GM21390 (cell line): Measurements from ENCODE around the gene LBHD1.
"Not testable (repeated sequence)": the region's sequence is repeated elsewhere in the genome, so short reads cannot be mapped to it uniquely, and the experiment has no call there.

ENCODE experiments used
- ATAC-seq: cut with Tn5 transposase; IDR thresholded peaks from one replicate; pipeline ENCODE4 v1.9.1; 2021; ENCODE audit not compliant: unreplicated experiment

Gene LBHD1

DNA sequence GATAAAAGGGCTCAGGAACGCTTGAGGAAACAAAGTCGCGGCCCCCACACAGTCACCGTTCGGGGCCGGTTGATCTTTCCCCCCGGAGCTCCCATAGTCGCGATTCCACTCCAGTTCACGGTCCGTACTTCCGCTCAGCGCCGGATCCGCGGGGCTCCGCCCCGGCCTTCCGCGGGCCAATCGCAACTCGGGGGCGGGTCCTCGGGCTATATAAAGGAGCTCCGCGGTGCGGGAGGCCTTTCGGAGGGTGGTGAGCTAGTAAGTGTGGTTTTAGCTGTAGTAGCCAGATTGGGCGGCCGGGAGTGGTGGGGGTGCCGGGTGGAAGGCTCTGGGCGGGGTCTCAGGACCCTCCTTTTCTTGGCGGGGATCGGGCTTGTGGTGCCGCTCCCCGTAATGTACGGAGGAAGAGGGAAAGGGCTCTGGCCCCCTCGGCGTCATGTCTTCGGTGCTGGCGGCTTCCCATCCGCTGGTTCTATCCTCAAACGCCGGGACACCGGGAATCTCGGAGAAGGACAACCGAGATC, 6.9 kb downstream of the LBHD1 start, which contains the start of the genes C11orf98 and CSKMT:
TSS of gene C11orf98 (minus strand) at position 136 of the 524 bp plus-strand sequence. CDS start at position 95, 41 bp downstream.
TSS of gene CSKMT (plus strand) at position 238 of the 524 bp plus-strand sequence. CDS start 568 bp downstream, outside the sequence.
- ATAC-seq, result peak; percentile 86

DNA sequence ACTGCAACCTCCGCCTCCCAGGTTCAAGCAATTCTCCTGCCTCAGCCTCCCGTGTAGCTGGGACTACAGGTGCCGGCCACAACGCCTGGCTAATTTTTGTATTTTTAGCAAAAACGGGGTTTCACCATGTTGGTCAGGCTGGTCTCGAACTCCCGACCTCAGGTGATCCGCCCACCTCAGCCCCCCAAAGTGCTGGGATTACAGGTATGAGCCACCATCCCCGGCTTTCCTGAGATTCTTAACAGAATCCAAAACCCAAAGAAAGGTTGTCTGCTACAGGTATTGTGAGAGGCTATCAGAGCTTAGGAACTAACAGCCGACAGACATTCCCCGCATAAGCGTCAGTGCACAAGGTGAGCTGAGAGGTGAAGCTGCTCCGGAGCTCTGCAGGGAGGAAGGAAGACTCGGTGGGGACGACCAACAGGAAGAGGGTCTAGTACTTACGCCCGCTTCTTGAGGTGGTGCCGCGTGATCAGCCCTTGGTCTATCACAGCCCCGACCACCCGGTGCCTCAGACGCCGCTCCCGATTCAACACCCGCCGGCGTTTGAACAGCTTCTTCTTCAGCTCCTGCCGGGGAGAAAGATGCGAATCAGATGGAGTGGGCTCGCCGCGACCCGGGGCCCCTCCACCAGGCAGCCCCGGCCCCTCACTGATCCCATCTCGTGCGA, 7.5 kb downstream of the LBHD1 start:
- ATAC-seq, result peak; percentile 29

- ATAC-seq, result no peak
These were observed 15.2 kb downstream of the LBHD1 start for GRCh38 chr11:62656796-62657429.

- ATAC-seq, result no peak
These were observed 17.8 kb downstream of the LBHD1 start for GRCh38 chr11:62654297-62654696.

DNA sequence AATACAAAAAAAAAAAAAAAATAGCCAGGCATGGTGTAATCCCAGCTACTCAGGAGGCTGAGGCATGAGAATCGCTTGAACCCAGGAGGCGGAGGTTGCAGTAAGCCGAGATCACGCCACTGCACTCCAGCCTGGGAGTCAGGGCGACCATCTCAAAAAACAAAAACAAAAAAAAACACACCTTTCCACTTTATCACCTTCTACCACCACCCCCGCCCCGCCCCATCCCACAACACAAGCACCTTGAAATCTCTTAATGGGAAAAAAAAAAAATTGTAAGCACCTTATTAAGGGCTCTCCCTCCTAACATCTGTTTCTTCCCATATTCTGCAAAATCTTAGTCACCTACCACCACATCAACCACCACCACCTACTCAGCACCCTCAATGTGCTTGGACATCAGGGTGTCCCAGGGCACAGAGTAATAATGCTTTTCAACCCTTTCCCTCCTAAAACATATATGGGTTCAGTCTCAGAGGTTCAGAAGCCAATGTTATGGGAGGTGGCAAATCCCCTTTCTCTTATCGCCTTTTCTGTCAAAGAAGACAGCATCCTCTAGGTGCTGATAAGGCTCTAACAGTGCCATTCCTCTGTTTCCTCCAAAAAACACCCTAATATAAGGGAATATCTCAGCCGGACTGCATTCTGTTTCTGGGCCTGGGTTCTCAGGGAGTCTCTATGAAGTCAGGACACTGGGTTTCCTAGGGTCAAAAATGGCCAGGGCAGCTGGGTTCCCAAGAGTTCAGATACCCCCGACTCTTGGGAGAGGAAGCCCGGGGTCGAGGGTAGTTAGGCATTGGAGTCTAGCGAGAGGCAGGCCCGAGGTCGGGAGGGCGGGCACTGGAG, 19.7 kb downstream of the LBHD1 start:
- ATAC-seq, result peak; percentile 1

DNA sequence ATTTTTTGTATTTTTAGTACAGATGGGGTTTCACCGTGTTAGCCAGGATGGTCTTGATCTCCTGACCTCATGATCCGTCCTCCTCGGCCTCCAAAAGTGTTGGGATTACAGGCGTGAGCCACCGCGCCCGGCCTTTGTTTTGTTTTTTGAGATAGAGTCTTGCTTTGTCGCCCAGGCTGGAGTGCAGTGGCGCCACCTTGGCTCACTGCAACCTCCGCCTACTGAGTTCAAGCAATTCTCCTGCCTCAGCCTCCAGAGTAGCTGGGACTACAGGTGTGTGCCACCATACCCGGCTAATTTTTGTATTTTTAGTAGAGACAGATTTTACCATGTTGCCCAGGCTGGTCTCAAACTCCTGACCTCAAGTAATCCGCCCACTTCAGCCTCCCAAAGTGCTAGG, 21.8 kb downstream of the LBHD1 start:
- ATAC-seq, result not testable (repeated sequence)

- ATAC-seq, result no peak
These were observed 22.6 kb downstream of the LBHD1 start for GRCh38 chr11:62649486-62649885.

DNA sequence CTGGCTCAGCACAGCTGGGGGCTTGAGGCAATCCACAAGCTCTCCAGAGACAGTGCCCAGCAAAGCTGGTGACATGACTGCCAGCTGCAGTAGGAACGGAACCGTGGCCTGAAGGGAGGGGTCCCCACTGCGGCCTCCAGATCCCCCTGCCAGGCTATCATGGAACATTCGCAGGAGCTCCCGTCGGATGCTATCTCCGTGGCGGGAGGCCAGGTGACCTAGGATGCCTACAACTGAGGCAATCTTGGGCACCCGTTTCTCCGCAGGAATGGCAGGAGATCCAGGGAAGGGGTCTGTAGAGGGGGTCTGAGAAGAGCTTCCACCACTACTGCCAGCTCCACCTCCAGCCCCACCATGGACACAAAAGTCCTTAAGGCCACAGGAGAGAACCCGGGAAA, 23.1 kb downstream of the LBHD1 start:
- ATAC-seq, result no peak

DNA sequence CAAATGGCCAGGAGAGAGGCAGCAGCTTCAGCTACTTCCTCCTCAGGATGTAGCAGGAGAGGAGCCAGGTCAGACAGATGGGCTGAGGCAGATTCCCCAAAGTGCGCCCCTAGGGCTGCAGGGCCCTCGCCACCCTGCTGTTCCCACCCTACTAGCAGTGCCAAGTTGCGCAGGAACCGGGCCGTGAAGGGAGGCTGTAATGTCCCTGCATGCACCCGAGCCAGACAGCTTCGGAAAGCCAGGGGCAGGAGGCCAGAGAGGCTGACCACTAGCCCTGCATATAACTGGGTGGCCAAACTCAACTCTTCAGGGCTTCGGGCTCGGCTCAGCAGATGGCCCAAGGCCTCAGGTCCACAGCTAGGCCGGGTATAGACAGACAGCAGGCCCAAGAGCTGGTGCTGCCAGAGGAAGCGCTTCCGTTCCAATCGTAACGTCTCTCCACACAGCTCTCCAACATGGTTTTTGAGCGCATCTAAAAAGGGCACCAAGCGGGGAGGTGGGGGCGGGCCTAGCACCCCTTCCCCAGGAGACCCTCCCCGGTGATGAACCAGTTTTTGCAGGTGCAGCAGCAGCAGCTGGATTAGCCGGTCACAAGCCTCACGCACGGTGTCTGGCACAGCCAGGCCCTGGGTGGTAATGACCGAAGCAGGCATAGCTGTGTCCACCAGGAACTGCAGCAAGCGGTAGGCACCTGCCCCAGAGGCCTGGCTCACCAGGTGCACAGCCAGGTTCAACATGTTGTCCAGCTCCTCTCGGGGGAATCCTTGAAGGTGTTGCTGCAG, 23.7 kb downstream of the LBHD1 start:
- ATAC-seq, result no peak

GRCh38 chr11:62647609-62648005, 24.5 kb downstream of the LBHD1 start:
- no peak for ATAC-seq

DNA sequence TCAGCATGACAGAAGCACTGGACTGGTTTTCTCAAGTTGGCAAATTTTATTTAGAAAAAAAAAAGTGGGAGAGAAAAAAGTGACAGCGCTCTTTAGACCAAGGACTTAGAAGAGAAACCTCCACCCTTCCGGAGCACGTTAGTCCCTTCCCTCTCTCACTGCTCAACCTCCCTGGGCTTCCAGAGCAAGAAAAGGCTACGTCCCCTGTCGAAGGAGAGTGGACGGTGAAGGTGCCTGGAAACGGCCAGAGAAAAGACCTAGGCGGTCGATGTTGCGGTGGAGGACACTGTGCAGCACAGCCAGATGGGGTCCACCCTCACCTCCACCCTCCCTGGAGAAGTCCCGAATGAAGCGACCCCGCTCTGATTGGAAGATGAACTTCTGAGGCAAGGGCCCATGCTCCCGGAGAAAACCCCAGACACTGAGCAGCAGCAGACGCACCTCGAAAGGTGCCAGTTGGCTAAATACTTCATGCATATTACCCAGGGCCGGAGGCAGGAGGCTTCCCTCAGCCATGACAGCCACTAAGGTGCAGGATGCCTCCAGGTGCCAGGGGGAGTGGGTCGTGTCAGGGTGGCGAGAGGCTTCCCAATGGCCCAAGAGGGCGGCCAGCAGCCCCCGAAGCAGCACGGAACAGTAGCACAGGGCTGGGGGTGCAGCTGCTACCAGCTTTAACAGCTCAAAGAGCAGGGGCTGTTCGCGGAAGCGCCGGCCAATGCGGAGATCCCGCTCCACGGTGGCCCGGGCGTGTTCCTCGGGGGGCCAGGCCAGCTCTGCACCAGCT, 25.1 kb downstream of the LBHD1 start:
- ATAC-seq, result no peak

GRCh38 chr11:62645946-62646824, 25.9 kb downstream of the LBHD1 start, which contains the start of gene GANAB:
Gene GANAB, minus strand, starts transcription at chr11:62646613. Its CDS starts 14 bp downstream, at chr11:62646599.
- peak; percentile 88 for ATAC-seq

DNA sequence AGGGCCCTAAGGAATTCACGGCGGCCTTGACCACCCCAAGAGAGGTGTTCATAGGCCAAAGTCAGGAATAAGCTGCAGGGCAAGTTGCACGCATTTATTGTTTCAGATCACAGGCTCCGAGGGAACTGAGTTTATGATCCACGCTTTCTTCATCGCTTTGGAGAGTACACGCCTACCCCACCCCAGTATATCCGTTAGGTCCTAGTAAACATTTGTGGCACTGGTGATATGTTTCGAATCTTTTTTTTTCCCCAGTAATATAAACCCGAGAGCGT, 26.5 kb downstream of the LBHD1 start:
- no peak for ATAC-seq

DNA sequence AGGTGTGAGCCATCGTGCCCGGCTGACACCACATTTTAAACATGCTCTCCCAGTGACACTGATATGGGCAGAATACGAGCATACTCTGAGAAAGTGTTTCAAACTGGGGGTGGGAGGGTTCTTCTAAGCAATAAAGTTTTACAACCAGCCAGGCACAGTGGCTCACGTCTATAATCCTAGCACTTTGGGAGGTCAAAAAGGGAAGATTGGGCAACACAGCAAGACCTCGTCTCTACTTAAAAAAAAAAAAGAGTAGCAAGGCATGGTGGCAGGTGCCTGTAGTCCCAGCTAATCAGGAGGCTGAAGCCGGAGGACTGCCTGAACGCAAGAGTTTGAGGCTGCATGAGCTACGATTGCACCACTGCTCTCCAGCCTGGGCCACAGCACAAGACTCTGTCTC, 27.8 kb downstream of the LBHD1 start:
- ATAC-seq, result no peak

DNA sequence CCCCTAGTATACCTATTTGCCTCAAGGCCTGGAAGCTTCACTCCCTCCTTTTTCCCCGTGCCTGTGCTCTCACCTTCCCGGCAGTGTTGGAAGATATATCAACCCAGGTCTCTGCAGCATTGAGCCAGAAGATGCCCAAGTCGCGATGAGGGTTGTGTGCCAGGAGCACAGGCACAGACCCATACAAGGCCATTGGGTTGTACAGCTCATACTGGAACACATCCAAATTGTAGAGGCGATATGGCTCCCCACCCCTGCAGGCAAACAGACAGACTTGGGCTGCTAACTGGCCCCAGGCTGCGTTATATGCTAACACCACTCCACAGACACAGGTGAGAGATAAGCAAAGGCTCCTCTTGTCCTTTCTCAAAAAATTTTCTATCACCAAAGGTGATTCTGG, 39.6 kb downstream of the LBHD1 start:
- ATAC-seq, result no peak

GRCh38 chr11:62627713-62628112, 44.4 kb downstream of the LBHD1 start:
- ATAC-seq, result no peak

- no peak for ATAC-seq
These were observed 49.5 kb downstream of the LBHD1 start for GRCh38 chr11:62622476-62623089.
